ENCODE results near the gene PHOX2A.
"Not testable (repeated sequence)": the region's sequence is repeated elsewhere in the genome, so short reads cannot be mapped to it uniquely, and the experiment has no call there.

PHOX2A gene

DNA sequence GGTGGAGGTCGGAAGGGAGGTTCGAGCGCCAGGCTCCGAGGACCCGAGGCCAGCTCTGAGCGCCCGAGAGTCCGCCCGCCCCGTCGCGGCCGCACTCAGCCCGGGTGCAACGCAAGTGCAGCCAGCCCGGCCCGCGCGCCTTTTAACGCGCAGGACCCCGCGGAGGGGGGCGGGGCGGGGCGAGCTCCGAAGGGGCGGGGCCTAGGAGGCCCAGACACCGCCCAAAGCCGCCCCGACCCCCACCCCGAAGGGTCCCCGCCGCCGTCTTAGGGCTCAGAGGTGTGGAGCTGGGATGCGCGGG, at the start of gene PHOX2A:
Gene PHOX2A, minus strand, starts transcription at position 117 of the 301 bp plus-strand sequence. CDS start 172 bp downstream, outside the sequence.
- no peak for DNase-seq

- DNase-seq = no peak
Measured at GRCh38 chr11:72293391-72293790, 49.4 kb upstream of the PHOX2A start.

- DNase-seq = no peak
Measured at GRCh38 chr11:72292106-72292785, 48.3 kb upstream of the PHOX2A start.

GRCh38 chr11:72290741-72291140, 46.8 kb upstream of the PHOX2A start:
- DNase-seq = not testable (repeated sequence)

DNA sequence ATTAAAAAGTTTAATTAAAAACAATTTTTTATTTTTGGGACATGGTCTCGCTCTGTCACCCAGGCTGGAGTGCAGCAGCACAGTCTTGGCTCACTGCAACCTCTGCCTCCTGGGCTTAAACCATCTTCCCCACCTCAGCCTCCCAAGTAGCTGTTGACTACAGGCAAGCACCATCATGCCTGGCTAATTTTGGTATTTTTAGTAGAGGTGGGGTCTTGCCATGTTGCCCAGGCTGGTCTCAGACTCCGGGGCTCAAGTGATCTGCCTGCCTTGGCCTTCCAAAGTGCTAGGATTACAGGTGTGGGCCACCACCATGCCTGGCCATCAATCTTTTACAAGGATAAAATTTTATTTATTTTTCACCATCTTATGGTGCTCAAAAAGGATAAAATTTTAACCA, 43.3 kb upstream of the PHOX2A start:
- DNase-seq = no peak

- no peak for DNase-seq
Measured at GRCh38 chr11:72283947-72284346, 40.0 kb upstream of the PHOX2A start.

- DNase-seq = no peak
Measured at GRCh38 chr11:72280726-72281315, 36.8 kb upstream of the PHOX2A start.

DNA sequence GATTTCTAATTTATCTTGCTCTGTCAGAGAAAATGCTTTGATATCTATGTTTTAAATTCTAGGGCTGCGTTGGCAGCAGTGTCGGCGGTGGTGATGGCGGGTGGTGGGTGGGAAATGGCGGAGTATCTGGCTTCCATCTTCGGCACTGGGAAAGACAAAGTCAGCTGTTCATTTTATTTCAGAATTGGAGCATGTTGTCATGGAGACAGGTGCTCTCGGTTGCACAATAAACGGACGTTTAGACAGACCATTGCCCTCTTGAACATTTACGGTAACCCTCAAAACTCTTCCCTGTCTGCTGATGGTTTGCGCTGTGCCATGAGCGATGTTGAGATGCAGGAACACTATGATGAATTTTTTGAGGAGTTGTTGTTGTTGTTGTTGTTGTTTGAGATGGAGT, 36.1 kb upstream of the PHOX2A start:
- DNase-seq = no peak

DNA sequence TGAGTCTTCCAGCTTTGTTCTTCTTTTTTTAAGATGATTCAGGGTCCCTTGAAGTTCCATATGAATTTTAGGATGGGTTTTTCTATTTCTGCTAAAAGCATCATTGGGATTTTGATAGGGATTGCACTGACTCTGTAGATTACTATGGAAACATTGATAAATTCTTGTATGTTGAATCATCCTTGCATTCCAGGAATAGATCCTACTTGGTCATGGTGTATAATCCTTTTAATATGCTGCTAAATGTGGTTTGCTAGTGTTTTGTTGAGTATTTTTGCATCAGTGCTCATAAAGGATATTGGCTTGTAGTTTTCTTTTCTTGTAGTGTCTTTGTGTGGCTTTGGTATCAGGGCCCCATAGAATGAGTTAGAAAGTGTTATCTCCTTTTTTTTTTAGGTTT, 34.9 kb upstream of the PHOX2A start:
- DNase-seq = no peak

DNA sequence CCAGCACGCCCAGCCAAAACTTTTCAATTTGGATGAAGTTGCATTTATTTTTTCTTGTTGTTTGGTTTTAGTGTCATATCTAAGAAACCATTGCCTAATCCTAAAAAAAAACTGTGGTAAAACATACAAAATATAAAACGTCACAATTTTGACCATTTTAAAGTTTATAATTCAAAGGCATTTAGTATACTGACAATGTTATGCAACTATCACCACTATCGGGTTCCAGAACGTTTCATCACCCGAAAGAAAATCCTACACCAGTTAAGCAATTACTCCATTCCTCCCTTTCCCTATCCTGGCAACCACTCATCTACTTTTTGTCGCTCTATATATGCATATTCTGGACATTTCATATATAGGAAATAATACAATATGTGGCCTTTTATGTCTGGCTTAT, 30.5 kb upstream of the PHOX2A start:
- DNase-seq = no peak

GRCh38 chr11:72271980-72272379, 28.0 kb upstream of the PHOX2A start:
- no peak for DNase-seq

DNA sequence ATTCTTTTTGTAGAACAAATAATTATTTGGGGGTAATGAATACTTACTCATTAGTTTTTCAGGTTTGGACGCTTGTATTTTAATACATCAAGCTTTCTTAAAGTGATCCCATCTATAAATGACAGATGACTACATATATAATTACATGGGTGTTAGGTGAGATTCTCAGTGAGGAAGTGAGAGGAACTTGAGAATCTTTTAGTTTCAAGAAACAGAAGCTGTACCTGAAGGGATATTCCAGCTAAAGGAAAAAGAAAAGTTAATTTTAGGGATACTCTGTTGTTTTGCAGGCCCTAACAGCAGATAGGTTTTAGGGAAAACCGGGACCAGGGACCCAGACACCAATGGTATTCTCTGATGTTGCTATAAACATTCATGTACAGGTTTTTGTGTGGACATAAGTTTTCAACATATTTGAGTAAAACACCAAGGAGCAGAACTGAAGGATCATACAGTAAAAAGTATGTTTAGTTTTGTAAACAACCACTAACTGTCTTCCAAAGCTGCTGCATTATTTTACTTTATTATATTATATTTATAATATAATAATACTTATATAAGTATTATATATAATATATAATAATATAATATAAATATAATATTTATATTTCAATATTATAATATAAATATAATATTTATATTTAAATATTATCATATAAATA, 24.1 kb upstream of the PHOX2A start:
- DNase-seq = no peak

DNA sequence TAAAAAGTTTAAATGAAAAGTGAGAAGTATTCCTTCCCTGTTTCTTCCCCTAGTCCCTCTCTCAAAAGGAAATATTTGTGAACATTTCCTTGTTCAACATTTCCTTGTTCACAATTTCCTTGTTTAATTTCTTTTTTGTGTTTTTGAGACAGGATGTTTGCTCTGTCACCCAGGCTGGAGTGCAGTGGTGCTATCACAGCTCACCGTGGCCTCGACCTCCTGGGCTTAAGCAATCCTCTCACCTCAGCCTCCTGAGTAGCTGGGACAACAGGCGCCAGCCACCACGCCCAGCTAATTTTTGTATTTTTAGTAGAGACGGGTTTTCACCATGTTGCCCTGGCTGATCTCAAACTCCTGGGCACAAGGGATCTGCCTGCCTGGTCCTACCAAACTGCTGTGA, 23.0 kb upstream of the PHOX2A start:
- DNase-seq = not testable (repeated sequence)

GRCh38 chr11:72265951-72266350, 22.0 kb upstream of the PHOX2A start:
- no peak for DNase-seq

- DNase-seq = no peak
Measured at GRCh38 chr11:72263361-72263760, 19.4 kb upstream of the PHOX2A start.

DNA sequence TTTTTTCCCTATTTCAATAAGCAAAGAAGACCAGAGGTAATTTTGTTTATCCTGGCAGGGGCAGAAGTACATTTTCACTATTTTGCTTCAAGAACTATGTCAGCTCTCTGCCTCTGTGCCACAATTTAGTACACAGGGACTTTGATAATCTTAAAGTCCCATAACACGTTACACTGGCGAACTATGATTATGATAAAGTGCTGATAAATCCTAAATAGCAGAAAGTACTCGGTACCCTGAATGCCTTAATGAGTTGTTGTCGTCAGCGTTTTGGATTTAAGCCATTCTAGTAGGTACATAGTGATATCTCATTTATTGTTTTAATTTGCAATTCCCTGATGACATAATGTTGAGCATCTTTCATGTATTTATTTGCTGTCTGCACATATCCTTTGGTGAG, 16.6 kb upstream of the PHOX2A start:
- no peak for DNase-seq

GRCh38 chr11:72259490-72259889, 15.5 kb upstream of the PHOX2A start:
- DNase-seq = no peak

- no peak for DNase-seq
Measured at GRCh38 chr11:72257570-72257969, 13.6 kb upstream of the PHOX2A start.

GRCh38 chr11:72254299-72254993, 10.5 kb upstream of the PHOX2A start:
- DNase-seq = no peak

DNA sequence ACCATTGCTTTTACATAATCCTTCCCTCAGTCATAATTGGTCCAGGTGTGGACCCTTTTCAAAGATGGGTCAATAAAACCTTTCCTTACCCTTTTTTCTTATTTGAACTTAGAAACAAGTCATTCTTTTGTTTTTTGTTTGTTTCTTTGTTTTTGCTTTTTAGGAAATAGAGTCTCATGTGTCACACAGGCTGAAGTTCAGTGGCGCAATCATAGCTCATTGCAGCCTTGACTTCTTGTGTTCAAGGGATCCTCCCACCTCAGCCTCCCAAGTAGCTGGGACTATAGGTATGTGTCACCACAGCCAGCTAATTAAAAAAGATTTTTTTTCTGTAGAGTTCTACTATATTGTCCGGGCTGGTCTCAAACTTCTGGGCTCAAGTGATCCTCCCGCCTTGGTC, 9.4 kb upstream of the PHOX2A start:
- DNase-seq = no peak

- no peak for DNase-seq
Measured at GRCh38 chr11:72251614-72252013, 7.6 kb upstream of the PHOX2A start.

DNA sequence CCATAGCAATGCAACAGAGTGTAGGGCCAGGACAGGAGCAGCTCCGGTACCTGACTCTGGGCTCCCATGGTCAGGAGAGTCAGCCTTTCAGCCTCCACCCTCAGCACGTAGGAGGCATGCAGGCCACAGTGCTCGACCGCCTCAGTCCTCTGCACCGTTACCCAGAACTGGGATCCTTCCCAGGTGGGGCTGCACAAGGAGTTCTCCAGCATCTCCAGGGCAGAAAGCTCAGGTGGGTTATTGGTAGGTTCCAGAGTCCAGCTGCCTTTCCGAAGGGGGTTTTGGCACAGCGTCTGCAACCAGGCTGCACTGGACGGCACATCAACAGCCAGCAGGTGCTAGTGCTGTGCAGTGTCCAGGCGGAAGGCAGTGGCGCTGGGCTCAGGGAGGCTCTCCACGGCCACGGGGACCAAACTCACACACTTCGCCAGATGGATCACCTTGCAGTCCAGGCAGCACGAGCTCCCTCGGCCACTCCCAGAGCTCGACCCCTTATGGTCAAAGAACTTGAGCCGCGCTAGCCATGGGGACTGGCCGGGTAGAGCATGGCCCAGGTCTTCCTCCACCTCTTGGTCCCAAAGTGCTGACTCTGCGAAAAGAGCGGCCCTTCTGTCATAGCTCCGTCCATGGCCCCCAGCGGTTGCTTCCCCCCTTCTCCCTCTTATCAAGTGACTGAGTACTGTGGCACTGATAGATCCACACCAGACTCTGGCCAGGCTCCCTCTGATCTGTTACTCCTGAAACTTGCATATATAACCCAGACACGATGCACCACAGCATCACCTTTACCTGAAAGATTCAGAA, 6.9 kb upstream of the PHOX2A start:
- no peak for DNase-seq

GRCh38 chr11:72249961-72250360, 6.0 kb upstream of the PHOX2A start:
- DNase-seq = no peak

Measured in activated naive CD4-positive, alpha-beta T cell treated with anti-CD3 and anti-CD28 coated beads, Interleukin-2, amount 50 U/mL, for 16 hours (primary cell).